GM12891 (cell line): ENCODE results near the gene SLC7A9.

Experiments
- POLR2A ChIP-seq: IDR thresholded peaks from 2 replicates; pipeline ENCODE4 v1.6.1; 2011; ENCODE audit warnings: low read depth, low read length, control low read depth
- POLR2AphosphoS5 ChIP-seq: IDR thresholded peaks from 2 replicates; pipeline ENCODE4 v1.6.1; 2011; ENCODE audit warnings: low read depth, low read length, control low read depth
- POU2F2 ChIP-seq: IDR thresholded peaks from 2 replicates; pipeline ENCODE4 v1.6.1; 2011; ENCODE audit warnings: low read depth, mild to moderate bottlenecking, control low read depth, low read length, moderate library complexity
- SPI1 ChIP-seq: IDR thresholded peaks from 2 replicates; pipeline ENCODE4 v1.6.1; 2011; ENCODE audit warnings: low read depth, low read length, control low read depth
- TAF1 ChIP-seq: IDR thresholded peaks from 2 replicates; pipeline ENCODE4 v1.6.1; 2011; ENCODE audit warnings: low read depth, low read length, control low read depth

DNA sequence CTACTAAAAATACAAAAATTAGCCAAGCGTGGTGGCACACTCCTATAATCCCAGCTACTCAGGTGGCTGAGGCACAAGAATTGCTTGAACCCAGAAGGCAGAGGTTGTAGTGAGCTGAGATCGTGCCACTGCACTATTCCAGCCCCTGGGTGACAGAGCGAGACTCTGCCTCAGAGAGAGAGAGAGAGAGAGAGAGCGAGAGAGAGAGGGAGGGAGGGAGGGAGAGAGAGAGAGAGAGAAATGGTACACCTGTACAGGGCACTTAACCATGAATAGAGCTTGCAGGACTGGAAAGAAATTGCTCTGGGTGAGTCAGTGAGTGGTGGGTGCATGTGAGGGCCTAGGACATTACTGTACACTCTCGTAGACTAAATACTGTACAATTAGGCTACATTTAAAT is 40.5 kb upstream of the SLC7A9 start:
- TF ChIP-seq POLR2A (no peak), POLR2AphosphoS5 (no peak), TAF1 (no peak), POU2F2 (no peak), SPI1 (no peak)
